Measurements from ENCODE around the gene IFITM5. TPM values are rescaled to one million over a fixed set of nuclear protein-coding genes. Genes with fewer than 3 reads are reported as not detected.

Gene IFITM5
- total RNA-seq, 1 experiment from 2014 or later = not detected

- BruUV-seq (replicated peaks) = no TSS peak
- Histone ChIP-seq H3K27me3 (ENCODE audit: control insufficient read depth, insufficient read depth, low read length) (no peaks in the 10 kb centered on the region), H3K9me3 (ENCODE audit: control insufficient read depth, insufficient read depth, low read depth, low read length) (no peaks in the 10 kb centered on the region), H3K4me3 (ENCODE audit: low read depth in 2 of 2, low read length in 2 of 2) (no peak overlapping the region), H3K4me1 (ENCODE audit: control insufficient read depth, insufficient read depth, low read length) (no peaks in the 10 kb centered on the region), H3K27ac (ENCODE audit: low read length) (no peak overlapping the region), H3K36me3 (ENCODE audit: control insufficient read depth, insufficient read depth, low read length) (peaks cover 20% of the 10 kb centered on the region)
- ChIA-PET CTCF (no interaction called here), POLR2A (no interaction called here)
- intact Hi-C loops (cut with micrococcal nuclease; ENCODE audit: unreplicated experiment) (no loop called here), in situ Hi-C loops (cut with HindIII; ENCODE audit: low pct_unique_long_range_greater_than_20kb, low sequenced_read_pairs) (no loop called here)
- ATAC-seq (no peak), DNase-seq (ENCODE audit: low read depth, low spot score) (no peak)
- no peak for TF ChIP-seq CTCF (IDR thresholded peaks at IDR 0.05)
- no peak for TF ChIP-seq REST (IDR thresholded peaks at IDR 0.05; ENCODE audit: insufficient read depth in 1 of 2, low read depth in 2 of 2, low read length in 1 of 2)
- no peak for TF ChIP-seq POLR2AphosphoS5 (IDR thresholded peaks at IDR 0.05; ENCODE audit: low read depth, low read length)
- no peak for TF ChIP-seq SIN3A (IDR thresholded peaks at IDR 0.05; ENCODE audit: borderline replicate concordance, insufficient read depth, low read depth, low read length)
- no peak for TF ChIP-seq TCF7L2 (IDR thresholded peaks at IDR 0.05; ENCODE audit: low read depth, low read length)
These were observed 44.1 kb downstream of the IFITM5 start for GRCh38 chr11:255176-255575.

- BruUV-seq (replicated peaks) = no TSS peak
- ATAC-seq (0 out of 2 replicates have a peak, but pooled peaks have one; percentile 6), DNase-seq (ENCODE audit: low read depth, low spot score) (no peak)
- ChIA-PET CTCF (no interaction called here), POLR2A (no interaction called here)
- in situ Hi-C loops (cut with HindIII; ENCODE audit: low pct_unique_long_range_greater_than_20kb, low sequenced_read_pairs) = no loop called here
- Histone ChIP-seq H3K27me3 (ENCODE audit: control insufficient read depth, insufficient read depth, low read length) (no peaks in the 10 kb centered on the region), H3K27ac (ENCODE audit: low read length) (no peak overlapping the region), H3K4me3 (ENCODE audit: low read depth in 2 of 2, low read length in 2 of 2) (no peak overlapping the region), H3K36me3 (ENCODE audit: control insufficient read depth, insufficient read depth, low read length) (peaks cover 27% of the 10 kb centered on the region), H3K4me1 (ENCODE audit: control insufficient read depth, insufficient read depth, low read length) (no peaks in the 10 kb centered on the region), H3K9me3 (ENCODE audit: control insufficient read depth, insufficient read depth, low read depth, low read length) (no peaks in the 10 kb centered on the region)
- TF ChIP-seq POLR2AphosphoS5 (IDR thresholded peaks at IDR 0.05; ENCODE audit: low read depth, low read length) (no peak), REST (IDR thresholded peaks at IDR 0.05; ENCODE audit: insufficient read depth in 1 of 2, low read depth in 2 of 2, low read length in 1 of 2) (no peak), TCF7L2 (IDR thresholded peaks at IDR 0.05; ENCODE audit: low read depth, low read length) (no peak), CTCF (IDR thresholded peaks at IDR 0.05) (no peak), SIN3A (IDR thresholded peaks at IDR 0.05; ENCODE audit: borderline replicate concordance, insufficient read depth, low read depth, low read length) (no peak)
- intact Hi-C loops (cut with micrococcal nuclease; ENCODE audit: unreplicated experiment) = no loop called here
These were observed 45.4 kb downstream of the IFITM5 start for GRCh38 chr11:253886-254270.
